Measurements from ENCODE around the gene TRERF1.

Gene TRERF1

GRCh38 chr6:42419490-42420280 is 32.0 kb downstream of the TRERF1 start:
- no peak for DNase-seq

- no peak for DNase-seq
Measured at GRCh38 chr6:42418724-42419123, 33.0 kb downstream of the TRERF1 start.

DNA sequence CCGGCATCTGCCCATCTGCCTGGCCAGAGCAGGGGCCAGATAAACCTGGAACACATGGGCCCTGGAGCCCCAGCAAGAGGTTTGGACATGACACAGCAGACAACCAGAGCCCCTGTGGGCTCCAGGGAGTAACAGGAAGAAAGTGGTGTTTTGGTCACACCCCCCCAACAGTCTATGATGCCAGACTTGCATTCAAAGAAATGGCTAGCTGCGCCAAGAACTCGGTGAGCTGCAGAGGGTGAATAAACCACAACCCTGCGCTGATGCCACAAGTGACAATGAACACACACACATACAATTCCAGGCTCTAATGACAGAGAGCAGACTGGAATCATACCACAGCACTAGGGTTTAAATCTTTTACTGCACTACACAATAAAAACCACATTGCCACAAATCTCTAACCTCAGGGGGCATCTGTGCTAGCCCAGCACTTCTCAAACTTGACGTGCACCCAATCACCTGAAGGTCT is 34.0 kb downstream of the TRERF1 start:
- peak; percentile 80 for DNase-seq

DNA sequence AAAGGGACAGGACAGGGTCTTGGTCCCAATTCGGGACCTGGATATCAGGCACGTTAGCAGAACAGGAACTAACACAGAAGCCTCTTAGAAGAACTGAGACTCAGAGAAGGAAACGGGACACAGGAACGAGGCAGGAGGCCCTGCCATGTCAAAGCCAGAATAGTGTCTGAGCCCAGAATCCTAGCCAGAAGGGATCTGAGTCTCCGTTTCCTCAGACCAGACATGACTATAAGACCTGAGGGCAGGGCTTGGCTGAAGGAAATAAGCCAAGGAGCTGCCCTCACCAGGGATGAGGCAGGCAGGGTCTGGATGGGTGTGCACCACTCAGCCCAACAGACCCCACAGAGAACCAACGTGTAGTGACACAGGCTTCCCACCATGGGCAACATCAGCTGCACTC is 40.3 kb downstream of the TRERF1 start:
- no peak for DNase-seq

DNA sequence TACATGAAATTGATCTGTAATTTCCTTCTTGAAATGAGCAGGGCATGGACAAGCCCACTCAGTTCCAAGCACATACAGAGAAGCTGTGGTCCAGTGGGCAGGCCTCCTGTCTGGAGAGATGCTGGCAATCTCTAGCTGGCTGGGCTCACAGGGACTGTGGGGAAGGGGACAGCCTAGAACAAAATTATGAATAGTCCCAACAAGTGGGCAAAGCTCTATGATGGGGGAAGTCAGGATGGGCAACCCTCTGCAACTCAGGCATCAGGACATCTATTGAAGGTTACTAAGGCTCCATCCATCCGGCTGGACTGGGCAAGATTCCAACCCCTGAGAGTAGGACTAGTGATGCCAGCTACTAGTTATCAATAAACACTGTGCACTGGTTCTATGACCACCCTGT is 40.9 kb downstream of the TRERF1 start:
- no peak for DNase-seq

DNA sequence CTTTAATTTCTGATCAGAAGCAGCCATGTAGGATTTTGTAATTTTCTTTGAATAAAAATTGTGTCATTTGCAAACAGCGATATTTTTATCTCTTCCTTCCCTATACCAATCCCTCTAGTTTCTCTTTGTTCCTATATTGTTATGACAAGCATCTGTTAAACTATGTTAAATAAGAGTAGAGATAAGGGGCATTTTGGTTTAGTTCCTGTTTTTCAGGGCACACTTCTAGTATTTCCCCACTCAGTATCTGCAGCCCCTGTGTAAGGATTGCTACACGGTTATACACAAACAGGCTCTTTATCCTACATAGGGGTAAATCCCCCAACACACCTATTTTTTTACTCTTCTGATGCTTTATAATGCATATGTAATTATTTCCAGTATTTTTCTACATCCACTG is 42.1 kb downstream of the TRERF1 start:
- peak; percentile 88 for DNase-seq

- peak; percentile 51 for DNase-seq
Measured at GRCh38 chr6:42407379-42407778, 44.3 kb downstream of the TRERF1 start.

DNA sequence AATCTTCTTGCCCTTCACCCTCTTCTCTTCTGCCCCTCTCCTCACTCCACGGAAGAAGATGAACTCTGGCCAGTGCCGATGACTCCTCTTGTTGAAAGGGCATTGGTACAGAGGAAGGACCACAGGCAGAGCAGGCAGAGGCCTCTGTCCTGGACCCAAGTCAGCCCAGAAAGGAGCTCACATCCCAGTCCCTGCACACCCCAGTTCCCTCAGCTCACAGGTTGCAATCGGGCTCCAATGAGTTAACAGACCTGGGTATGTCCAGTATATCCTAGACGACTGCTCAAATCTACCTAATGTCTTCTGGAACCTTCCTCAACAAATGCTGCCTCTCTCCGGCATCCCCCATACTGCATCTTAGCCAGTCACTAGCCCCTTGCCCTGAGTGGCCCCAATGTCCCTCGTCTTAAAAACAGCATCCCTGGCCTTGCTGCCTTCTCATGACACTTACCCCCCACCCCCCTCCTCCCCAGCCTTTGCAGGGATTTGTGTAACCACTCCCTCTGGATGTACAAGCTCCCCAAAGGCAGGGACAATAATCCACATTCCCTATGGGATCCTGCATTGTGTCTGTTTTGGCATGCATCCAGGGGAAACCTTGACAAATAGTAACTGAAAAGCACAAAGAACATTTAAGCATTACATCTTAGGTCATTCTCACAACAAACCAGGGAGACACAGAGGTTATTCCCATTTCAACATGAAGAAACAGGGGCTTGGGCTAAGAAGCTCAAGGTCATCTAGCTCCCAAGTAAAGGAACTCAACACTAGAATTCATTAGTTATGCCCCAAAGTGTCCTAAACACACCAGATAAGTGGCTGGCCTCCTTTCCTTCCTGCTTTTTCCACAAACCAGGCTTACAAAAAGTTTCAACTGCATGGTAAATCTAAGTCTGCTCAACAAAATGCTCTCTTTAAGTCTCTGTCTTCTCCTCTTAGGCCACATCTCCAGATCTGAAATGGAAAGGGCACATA is 45.1 kb downstream of the TRERF1 start:
- DNase-seq, result no peak

DNA sequence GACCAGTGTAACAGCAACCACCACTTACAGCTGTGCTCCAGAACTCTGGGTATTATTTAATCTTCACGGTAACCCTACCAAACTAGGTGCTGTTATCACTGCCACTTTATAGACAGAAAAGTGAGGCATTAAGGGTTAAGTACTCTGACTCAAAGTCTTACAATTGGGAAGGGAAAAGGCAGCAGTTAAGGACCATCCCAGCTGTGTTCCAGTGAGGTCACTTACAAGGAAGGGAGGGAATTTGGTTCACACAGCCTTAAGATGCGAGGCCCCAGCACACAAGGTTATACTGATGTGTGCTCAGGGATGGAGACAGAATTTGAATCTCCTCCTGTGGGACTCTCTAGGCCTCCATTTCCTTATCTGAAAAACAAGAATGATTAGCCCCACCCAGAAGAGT is 46.7 kb downstream of the TRERF1 start:
- no peak for DNase-seq

DNA sequence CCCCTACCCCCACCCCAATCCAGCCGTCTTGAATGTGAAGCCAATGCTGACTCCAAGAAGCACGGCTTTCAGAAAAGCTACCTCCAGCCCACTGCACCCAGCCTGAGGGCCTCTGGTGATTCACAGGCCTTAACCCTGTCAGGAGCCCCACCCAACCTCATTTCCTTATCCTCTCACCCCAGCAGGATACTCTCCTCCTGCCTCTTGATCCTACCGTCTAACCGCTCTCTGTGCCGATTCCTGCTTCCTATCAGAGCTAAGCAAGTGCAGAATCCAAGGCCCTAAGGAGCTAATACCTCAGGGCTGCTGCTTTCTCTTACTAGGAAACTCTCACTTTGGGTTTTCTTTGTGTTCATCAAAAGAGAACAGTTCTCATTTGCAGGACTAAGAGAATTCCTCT is 47.2 kb downstream of the TRERF1 start:
- DNase-seq, result peak; percentile 88

GRCh38 chr6:42403831-42404230 is 47.9 kb downstream of the TRERF1 start:
- no peak for DNase-seq

- DNase-seq, result no peak
Measured at GRCh38 chr6:42403421-42403820, 48.3 kb downstream of the TRERF1 start.

- DNase-seq, result no peak
Measured at GRCh38 chr6:42402184-42402583, 49.5 kb downstream of the TRERF1 start.

DNA sequence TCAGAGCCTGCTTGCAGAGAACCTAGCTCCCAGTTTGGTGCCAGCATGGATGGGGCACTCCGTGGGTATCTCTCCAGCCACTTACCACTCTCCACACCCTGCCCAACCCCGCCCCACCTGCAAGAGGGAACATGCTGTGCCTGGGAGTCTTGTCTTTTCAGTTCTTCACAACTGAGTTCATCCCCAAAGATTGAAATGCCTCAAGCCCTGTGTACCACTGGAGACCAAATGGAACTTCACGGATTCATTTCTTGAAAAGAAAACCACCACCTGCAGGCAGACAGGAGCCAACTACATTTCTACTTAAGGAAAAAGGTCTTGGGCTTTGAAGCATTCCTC is 50.1 kb downstream of the TRERF1 start:
- no peak for DNase-seq

DNA sequence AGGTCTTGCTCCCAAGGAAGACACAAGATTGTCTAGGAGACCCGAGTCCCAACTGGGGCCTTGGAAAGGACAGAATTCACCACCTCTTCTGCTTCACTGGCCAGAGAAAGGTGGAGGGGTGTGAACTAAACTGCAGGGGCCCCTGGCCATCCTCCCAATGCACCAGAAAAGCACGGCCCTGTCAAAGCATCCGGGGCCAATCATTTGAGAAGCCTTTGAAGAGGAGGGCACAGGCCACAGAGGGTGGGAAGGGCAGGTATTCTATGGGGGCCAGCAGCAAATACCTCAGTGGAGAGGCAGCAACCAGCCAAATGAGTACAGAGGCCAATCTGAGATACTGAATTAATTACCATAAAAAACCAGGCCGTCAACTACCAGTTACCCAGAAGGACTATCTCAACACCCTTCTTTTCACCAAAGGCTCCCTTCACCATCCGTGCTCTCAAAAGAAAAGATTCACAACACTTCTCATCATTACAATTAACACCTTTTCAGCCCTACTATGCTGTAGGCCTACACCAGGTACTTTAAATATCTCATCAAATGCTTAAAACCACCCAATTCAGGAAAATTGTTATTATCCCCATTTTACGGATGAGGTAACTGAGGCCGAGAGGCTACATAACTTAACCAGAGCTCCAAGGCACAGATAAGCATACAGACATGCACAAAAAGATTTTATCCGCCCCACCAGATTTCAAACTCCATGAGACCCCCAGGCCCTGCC is 50.7 kb downstream of the TRERF1 start:
- no peak for DNase-seq

- no peak for DNase-seq
Measured at GRCh38 chr6:42400061-42400760, 51.5 kb downstream of the TRERF1 start.

DNA sequence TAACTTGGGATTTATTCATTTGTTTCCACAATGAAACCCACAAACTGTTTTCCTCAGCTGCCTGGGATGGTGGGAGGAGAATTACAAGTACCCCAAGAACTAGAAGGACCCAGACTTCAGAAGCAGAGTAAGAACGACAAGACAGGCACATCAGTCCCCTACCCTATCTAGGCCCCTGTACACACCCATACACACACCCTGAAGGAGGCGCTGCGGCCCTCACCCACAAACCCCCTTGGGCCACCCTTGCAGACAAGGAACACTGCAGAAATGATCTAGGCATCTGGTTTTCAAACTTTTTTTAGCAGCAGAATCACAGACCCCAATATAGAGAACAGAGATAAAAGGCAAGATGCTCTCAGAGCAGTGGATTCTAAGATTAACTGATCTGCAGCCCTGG is 55.0 kb downstream of the TRERF1 start:
- DNase-seq, result no peak

GRCh38 chr6:42394881-42395620 is 56.7 kb downstream of the TRERF1 start:
- no peak for DNase-seq

- DNase-seq, result no peak
Measured at GRCh38 chr6:42394151-42394550, 57.6 kb downstream of the TRERF1 start.

DNA sequence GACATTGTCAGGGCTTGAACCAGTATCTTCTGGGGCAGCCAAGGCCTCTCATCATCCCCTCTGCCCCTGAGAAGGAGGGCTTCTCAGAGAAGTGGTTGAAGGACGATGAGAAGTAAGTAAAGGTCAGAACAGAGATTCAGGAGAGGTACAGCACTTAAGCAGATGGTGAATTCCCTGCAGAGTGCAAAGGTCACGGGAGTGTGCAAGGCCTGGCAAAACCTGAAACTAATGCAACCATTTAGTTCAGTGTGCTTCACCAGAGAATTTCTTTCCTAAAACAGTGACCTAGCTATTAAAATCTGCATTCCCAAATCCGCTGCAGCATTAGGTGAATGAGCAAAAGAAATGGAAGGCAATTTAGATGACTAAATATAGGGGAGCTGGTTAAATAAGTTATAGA is 58.4 kb downstream of the TRERF1 start:
- no peak for DNase-seq

DNA sequence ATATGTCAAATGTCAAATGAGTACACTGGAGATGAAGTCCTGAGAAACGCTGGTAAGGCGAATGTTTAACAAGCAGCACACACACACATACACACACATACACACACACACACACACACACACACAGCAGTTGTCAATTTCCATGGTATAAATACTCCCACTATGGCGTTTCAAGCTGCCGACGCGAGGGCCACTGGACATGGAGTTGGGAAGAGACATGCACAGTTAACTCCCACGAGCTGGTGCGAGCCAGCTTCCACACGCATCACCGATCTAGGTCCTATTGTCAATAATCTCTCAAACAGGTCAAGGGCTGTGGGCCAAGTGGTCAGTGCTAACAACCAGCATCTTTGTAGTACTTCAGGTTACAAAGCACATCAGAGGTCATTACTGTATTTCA is 58.9 kb downstream of the TRERF1 start:
- no peak for DNase-seq

GRCh38 chr6:42391441-42391840 is 60.3 kb downstream of the TRERF1 start:
- no peak for DNase-seq
